ENCODE measurements around the gene BRD3OS. TPM values are rescaled to one million over a fixed set of nuclear protein-coding genes. Genes with fewer than 3 reads are reported as not detected.

The BRD3OS gene
- total RNA-seq, 3 donors from 2014 or later = 3.6 to 17.6 (median 4.9) TPM

DNA sequence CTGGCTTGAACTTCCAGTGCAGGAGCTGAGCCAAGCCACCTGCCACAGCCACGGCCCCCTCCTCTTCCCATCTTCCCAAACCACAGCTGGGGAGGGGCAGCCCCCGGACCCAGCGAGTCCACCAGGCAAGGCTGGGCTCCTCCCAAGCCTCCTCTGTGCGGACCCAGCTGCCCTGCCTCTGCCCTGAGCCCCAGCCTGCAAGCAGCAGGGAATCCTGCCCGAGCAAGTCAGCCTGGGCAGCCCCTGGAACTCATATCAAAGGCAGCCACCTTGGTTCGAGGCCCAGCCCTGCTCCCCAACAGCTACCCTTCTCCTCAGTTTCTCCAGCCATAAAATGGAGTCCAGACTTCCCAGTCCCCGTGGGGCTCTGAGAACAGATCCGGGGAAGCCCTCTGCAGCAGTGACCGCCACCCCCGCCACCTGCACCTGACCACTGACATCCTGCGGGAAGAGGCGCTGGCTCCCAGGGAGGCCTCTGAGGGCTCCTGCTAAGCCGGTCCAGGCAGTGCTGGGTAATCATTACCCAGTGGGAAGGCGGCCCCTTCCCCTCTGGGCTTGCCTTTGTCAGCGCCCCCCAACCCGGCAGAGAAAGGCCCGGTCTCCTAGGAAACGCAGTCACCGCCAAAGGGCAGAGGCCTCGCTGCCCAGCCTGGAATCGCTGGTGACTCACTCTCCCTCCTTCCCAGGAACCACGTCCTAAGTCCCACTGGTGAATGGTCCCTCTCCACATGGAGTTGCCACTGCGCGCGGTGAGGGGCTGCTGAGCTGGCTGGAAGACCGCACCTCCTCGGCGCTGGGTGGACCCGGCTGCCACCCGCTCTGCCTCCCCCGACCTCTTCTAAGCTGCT, 34.7 kb upstream of the BRD3OS start:
- H3K9me3 ChIP-seq = no peaks in the 10 kb centered on the region
- DNase-seq (peak in 2 of 3 donors; percentile 49 to 70), ATAC-seq (peak; percentile 42)
- no peaks in the 10 kb centered on the region for H3K36me3 ChIP-seq (ENCODE audit: low read depth)
- intact Hi-C loops (cut with DNase I, micrococcal nuclease) = loop anchor here in 1 of 2 donors (5.0 kb wide), 1 partner anchor 198 kb away; no protein-coding TSS in a partner anchor
- TF ChIP-seq, protein P1, sequence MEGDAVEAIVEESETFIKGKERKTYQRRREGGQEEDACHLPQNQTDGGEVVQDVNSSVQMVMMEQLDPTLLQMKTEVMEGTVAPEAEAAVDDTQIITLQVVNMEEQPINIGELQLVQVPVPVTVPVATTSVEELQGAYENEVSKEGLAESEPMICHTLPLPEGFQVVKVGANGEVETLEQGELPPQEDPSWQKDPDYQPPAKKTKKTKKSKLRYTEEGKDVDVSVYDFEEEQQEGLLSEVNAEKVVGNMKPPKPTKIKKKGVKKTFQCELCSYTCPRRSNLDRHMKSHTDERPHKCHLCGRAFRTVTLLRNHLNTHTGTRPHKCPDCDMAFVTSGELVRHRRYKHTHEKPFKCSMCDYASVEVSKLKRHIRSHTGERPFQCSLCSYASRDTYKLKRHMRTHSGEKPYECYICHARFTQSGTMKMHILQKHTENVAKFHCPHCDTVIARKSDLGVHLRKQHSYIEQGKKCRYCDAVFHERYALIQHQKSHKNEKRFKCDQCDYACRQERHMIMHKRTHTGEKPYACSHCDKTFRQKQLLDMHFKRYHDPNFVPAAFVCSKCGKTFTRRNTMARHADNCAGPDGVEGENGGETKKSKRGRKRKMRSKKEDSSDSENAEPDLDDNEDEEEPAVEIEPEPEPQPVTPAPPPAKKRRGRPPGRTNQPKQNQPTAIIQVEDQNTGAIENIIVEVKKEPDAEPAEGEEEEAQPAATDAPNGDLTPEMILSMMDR (IDR thresholded peaks at IDR 0.05) = no peak
- peak overlapping the region; percentile 46 for H3K4me3 ChIP-seq
- H3K4me1 ChIP-seq (ENCODE audit: low read depth) = peaks cover 25% of the 10 kb centered on the region

DNA sequence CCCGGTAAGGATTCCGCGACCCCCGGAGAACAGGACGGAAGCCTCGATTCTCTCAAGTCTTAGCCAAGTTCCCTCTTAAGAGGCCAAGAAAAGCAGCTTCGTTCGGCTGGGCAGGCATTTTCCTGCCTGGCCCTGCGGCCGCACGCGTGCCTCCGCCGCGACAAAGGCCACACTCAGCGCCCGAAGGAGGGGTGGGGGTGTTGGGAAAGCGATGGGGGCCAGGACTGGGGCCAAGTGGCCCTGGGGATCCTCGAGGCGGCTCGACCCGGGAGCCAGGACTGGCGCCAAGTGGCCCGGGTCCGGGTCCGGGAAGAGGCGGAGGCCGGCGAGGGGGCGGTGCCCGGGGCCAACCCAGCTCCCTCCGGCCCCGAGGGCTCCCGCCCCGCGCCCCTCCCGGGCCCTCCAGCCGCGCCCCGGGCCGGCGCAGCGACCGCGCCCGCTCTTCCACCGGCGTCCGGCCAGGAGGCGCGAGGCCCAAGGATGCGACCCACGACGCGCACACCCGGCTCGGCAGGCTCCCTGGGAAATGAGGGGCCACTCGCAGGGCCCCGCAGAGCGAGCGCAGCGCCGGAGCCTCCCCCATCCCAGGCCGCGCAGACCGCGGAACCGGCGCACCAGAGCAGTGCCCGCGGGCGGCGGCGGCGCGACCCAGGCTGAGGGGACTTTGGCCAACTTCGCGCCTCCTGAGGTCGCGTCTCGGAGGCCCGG, 33.9 kb upstream of the BRD3OS start:
- intact Hi-C loops (cut with DNase I, micrococcal nuclease) = loop anchor here in 1 of 2 donors (5.0 kb wide), 1 partner anchor 199 kb away; no protein-coding TSS in a partner anchor
- peak in 2 of 3 donors; percentile 31 to 66 for DNase-seq
- ATAC-seq = peak; percentile 32
- Histone ChIP-seq H3K4me3 (peak overlapping the region; percentile 46), H3K4me1 (ENCODE audit: low read depth) (peaks cover 25% of the 10 kb centered on the region), H3K36me3 (ENCODE audit: low read depth) (no peaks in the 10 kb centered on the region), H3K9me3 (no peaks in the 10 kb centered on the region)
- TF ChIP-seq, protein P1 (IDR thresholded peaks at IDR 0.05) = no peak

DNA sequence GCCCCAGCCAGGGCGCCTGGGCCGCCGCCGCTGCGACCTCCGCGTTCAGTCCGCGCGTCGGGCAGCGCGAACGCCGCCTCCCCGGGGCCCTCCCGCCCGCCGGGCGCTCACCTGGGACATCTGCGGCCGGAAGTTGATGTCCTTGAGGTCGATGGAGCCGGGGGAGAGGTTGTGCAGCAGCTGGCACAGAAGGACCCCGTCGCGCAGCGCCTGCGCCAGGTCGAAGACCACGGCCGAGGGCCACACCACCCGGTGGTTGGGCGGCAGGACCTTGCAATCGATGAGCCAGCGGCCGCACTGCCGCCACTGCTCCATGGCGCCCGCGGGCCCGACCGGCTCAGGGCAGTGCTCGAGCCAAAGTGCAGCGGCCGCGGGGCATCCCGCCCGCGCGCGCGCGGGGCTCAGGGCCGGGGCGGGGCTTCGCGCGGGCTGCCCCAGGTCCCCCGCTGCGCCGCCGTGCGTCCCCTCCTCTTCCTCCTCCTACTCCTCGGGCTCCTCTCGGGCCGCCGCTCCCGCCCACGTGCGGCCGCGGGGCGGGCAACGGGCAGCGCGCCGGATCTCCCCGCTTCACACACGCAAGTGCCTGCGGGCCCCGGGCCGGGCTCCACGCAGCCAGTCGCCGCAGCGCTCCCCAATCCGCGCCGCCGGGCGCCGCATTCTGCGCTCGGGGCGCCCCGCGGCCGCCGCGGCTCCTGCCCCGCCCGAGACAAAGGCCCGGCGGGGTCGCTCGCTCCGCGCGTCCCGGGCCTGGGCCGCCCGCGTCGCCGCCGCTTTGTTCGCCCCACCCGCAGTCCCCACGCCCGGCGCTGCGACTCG, 33.1 kb upstream of the BRD3OS start, which contains the start of gene VAV2:
VAV2 (minus strand) TSS at position 361 of the 816 bp plus-strand sequence; CDS start at position 315, 46 bp downstream.
- ATAC-seq (peak; percentile 37), DNase-seq (peak; percentile 58 to 81 (median 78))
- Histone ChIP-seq H3K9me3 (no peaks in the 10 kb centered on the region), H3K4me3 (peak within 1 kb of the TSS; percentile 46), H3K36me3 (ENCODE audit: low read depth) (no peaks in the 10 kb centered on the region), H3K4me1 (ENCODE audit: low read depth) (peaks cover 25% of the 10 kb centered on the region)
- intact Hi-C loops (cut with DNase I, micrococcal nuclease) = loop anchor here in 1 of 2 donors (5.0 kb wide), 1 partner anchor 200 kb away; no protein-coding TSS in a partner anchor
- TF ChIP-seq, protein P1 (IDR thresholded peaks at IDR 0.05) = no peak

DNA sequence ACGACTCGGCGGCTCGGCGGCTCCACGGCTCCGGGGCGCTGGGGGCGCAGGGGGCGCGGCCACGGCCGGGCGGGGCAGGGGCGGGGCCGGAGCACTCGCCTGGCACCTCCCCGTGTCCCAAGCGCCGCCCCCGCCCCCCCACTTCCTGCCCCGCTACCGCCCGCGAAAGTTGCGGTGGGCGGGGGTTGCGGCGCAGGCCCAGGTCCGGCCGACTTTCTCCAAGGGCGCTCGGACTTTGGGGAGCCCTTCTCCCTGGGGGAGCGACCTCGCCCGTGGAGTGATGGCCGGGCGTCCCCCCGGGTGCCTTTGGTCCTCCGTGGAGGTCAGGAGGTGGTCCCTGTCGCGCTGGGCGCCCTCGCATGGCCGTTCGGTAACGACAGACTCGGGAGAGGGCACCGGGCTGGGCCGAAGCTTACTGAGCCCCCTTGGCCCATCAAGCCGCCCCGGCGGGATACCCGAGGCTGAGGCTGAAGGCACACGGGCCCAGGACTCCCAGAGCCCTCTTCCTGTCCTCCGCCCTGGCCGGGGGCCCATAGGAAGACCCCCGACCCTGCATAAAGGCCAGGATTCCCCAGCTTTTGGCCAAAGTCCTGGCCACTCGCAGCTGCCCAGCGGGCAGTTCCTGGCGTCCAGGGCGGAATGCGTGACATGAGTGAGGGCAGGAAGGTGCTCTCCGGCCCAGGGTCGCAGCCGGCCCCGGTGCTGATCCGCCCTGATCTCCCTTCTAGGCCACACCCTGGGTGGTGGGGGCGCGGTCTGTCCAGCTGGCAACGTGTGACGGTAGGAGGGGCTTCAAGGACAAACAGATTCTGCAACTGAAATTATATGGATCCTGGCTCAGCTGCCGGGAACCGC, 32.3 kb upstream of the BRD3OS start:
- peak overlapping the region; percentile 46 for H3K4me3 ChIP-seq

More for the DNA sequence above, 32.3 kb upstream of the BRD3OS start:
- DNase-seq = peak; percentile 93 to 94 (median 93)
- intact Hi-C loops (cut with DNase I, micrococcal nuclease) = loop anchor here in 1 of 2 donors (5.0 kb wide), 1 partner anchor 201 kb away; no protein-coding TSS in a partner anchor
- Histone ChIP-seq H3K9me3 (no peaks in the 10 kb centered on the region), H3K36me3 (ENCODE audit: low read depth) (no peaks in the 10 kb centered on the region), H3K4me1 (ENCODE audit: low read depth) (peaks cover 25% of the 10 kb centered on the region)
- ATAC-seq = peak; percentile 77
- TF ChIP-seq, protein P1 (IDR thresholded peaks at IDR 0.05) = no peak

All from mucosa of descending colon (tissue), 3 donors.